ENCODE results near the gene PTK7. TPM values are rescaled to one million over a fixed set of nuclear protein-coding genes. Genes with fewer than 3 reads are reported as not detected.

Gene PTK7
- total RNA-seq, 2 experiments from 2014 or later: 13.0 to 18.5 TPM

- Histone ChIP-seq H3K9me3 (ENCODE audit: low read length) (no peaks in the 10 kb centered on the region), H3K4me1 (ENCODE audit: insufficient read depth, low read length, poor library complexity, severe bottlenecking) (peaks cover 34% of the 10 kb centered on the region), H3K27ac (ENCODE audit: low read depth, low read length, poor library complexity, severe bottlenecking) (peak within 1 kb of the TSS; percentile 31), H3K9me2 (ENCODE audit: insufficient read depth, low read length) (no peaks in the 10 kb centered on the region), H2AFZ (ENCODE audit: low read length) (peak within 1 kb of the TSS; percentile 88; the same call in 1 of the 2 replicates), H3K36me3 (ENCODE audit: insufficient read depth, low read length) (peaks cover 19% of the 10 kb centered on the region), H3K79me2 (ENCODE audit: insufficient read depth, low read depth, low read length) (peaks cover 18% of the 10 kb centered on the region; the same call in 1 of the 2 replicates), H3K4me3 (ENCODE audit: low read depth, low read length, poor library complexity, severe bottlenecking) (peak within 1 kb of the TSS; percentile 90), H4K20me1 (ENCODE audit: insufficient read depth, low read length) (peaks cover 22% of the 10 kb centered on the region), H3K4me2 (ENCODE audit: low read length) (peak within 1 kb of the TSS; percentile 97)
- intact Hi-C loops (cut with micrococcal nuclease; ENCODE audit: unreplicated experiment): loop anchor here (1.0 to 10.0 kb wide), 4 partner anchors 75 to 606 kb away; partner anchors contain the start of genes TBCC, TJAP1 and UBR2
- TF ChIP-seq CTCF (conservative IDR thresholded peaks at IDR 0.05; ENCODE audit: low read length) (peak; percentile 69), EZH2phosphoT487 (IDR thresholded peaks at IDR 0.05; ENCODE audit: borderline replicate concordance, low read depth, low read length) (no peak)
- POLR2A ChIA-PET: interaction anchor here (1.1 kb wide), 1 partner anchor 242 kb away, joined by 5 read pairs; no protein-coding TSS in a partner anchor
- TSS peak; percentile 80 for BruUV-seq (replicated peaks)
- CTCF ChIA-PET (ENCODE audit: unreplicated experiment): no interaction called here
- DNase-seq (ENCODE audit: low spot score): peak; percentile 99
These were observed 95.0 kb downstream of the PTK7 start, which contains the start of gene SRF for GRCh38 chr6:43170931-43171706. Gene SRF (plus strand): TSS chr6:43171269. CDS start chr6:43171657, 388 bp downstream.

- Histone ChIP-seq H4K20me1 (ENCODE audit: insufficient read depth, low read length) (peaks cover 22% of the 10 kb centered on the region), H3K27ac (ENCODE audit: low read depth, low read length, poor library complexity, severe bottlenecking) (peak overlapping the region; percentile 28), H3K4me2 (ENCODE audit: low read length) (peak overlapping the region; percentile 97), H3K9me3 (ENCODE audit: low read length) (no peaks in the 10 kb centered on the region), H3K4me3 (ENCODE audit: low read depth, low read length, poor library complexity, severe bottlenecking) (peak overlapping the region; percentile 90), H3K9me2 (ENCODE audit: insufficient read depth, low read length) (no peaks in the 10 kb centered on the region), H3K79me2 (ENCODE audit: insufficient read depth, low read depth, low read length) (peaks cover 18% of the 10 kb centered on the region; the same call in 1 of the 2 replicates), H3K4me1 (ENCODE audit: insufficient read depth, low read length, poor library complexity, severe bottlenecking) (peaks cover 34% of the 10 kb centered on the region), H3K36me3 (ENCODE audit: insufficient read depth, low read length) (peaks cover 24% of the 10 kb centered on the region), H2AFZ (ENCODE audit: low read length) (no peak overlapping the region)
- TF ChIP-seq EZH2phosphoT487 (IDR thresholded peaks at IDR 0.05; ENCODE audit: borderline replicate concordance, low read depth, low read length): no peak
- TF ChIP-seq CTCF (conservative IDR thresholded peaks at IDR 0.05; ENCODE audit: low read length): no peak
- DNase-seq (ENCODE audit: low spot score): peak; percentile 51
- POLR2A ChIA-PET: interaction anchor here (0.9 to 1.1 kb wide), 2 partner anchors 19 to 243 kb away, joined by 5 to 6 read pairs; no protein-coding TSS in a partner anchor
- intact Hi-C loops (cut with micrococcal nuclease; ENCODE audit: unreplicated experiment): loop anchor here (1.0 to 10.0 kb wide), 4 partner anchors 75 to 607 kb away; partner anchors contain the start of genes TBCC, TJAP1 and UBR2
- BruUV-seq (replicated peaks): no TSS peak
- CTCF ChIA-PET (ENCODE audit: unreplicated experiment): interaction anchor here (0.8 kb wide), 1 partner anchor 184 kb away, joined by 3 read pairs; no protein-coding TSS in a partner anchor
These were observed 95.6 kb downstream of the PTK7 start for GRCh38 chr6:43171707-43172103.

Data from OCI-LY7 (cell line).